Kidney tubule cell (primary cell): Measurements from ENCODE around the gene KRT3.

Source experiments
- DNase-seq: peaks from one replicate; pipeline ENCODE4 v3.0.0-alpha.2; 2018; ENCODE audit warnings: low spot score

The KRT3 gene

GRCh38 chr12:52795694-52796428 lies at the start of gene KRT3:
KRT3 (minus strand) TSS chr12:52796117; CDS start chr12:52796042, 75 bp downstream.
- no peak for DNase-seq

DNA sequence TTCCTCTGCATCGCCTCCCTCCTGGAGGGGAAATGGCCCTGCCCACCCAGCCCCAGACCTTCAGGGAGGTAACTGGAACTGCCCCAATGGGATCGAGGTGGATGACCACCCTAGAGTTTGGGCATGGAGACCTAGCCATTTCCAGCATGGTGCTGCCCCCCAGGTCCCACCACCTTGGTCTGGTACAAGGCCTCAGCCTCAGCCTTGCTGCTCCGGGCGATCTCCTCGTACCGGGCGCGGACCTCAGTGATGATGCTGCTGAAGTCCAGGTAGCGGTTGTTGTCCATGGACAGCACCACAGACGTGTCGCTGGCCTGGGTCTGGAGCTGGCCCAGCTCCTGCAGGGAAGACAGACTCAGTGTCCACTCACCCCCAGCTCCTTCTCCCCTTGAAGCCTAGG lies 48.5 kb upstream of the KRT3 start:
- no peak for DNase-seq

- DNase-seq = no peak
Observed at GRCh38 chr12:52839436-52840105, 43.7 kb upstream of the KRT3 start.

- no peak for DNase-seq
Observed at GRCh38 chr12:52838609-52839435, 42.9 kb upstream of the KRT3 start.

- DNase-seq = no peak
Observed at GRCh38 chr12:52837781-52838608, 42.1 kb upstream of the KRT3 start.

GRCh38 chr12:52837413-52837741 lies 41.5 kb upstream of the KRT3 start:
- DNase-seq = peak; percentile 70

DNA sequence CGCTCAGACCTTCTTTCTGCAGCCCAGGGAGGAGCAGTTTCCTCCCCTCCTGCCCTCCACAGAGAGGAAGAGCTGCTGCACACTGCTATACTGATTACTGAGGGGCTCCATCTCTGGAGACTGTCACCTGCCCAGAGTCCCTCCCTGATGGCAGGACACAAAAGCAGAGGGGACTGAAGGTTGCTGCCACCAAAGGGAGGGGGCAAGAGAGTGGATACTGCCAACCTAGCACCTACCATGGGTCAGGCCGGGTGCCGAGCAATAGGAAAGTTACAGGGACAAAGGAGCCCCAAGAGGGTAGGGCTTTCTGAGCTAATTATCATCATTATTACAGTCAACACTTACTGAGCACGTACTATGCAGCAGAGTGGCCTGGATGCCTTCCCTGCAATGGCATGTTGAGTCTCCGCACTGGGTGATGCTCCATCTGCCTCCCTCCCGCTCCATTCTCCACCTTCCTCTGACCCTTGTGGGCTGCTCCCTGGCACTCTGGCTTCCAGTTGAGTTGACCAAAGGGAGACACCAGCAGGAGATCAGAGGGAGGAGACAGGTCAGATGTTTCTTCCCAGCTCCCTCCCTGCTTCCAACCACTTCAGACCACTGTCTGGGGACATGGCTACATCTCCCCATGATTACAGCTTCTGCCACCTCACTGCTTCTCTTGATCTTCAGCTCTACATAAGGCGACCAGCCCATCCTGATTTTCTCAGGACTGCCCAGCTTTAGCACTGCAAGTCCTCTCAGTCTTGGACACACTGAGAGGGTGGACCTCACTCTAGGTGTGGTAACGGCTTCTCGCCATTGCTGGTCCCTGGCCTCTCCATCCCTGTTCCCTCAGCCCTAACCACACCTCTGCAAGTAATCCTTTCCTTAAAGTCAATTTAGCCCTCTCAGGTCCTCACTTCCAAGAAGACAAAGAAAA lies 40.8 kb upstream of the KRT3 start:
- no peak for DNase-seq

DNA sequence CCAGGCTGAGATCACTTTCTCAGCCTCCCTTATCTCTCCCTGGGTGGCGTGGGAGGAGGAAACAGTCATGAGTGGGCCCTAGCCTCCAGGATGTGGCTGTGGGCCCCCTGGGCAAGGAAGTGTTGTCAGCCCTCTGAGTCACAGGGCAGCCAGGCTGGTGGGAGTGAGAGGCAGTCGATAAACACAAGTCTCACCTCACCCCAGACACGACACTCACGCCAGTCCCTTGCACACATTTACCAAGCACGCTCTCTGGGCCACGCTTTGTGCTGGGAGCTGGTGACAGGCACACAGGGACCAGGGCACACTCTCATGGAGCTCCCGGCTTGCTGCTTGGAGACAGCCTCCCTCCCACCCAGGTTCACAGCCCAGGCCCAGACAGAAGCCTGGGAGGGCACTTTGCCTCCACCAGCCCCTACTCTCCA lies 40.1 kb upstream of the KRT3 start:
- DNase-seq = peak; percentile 75

DNA sequence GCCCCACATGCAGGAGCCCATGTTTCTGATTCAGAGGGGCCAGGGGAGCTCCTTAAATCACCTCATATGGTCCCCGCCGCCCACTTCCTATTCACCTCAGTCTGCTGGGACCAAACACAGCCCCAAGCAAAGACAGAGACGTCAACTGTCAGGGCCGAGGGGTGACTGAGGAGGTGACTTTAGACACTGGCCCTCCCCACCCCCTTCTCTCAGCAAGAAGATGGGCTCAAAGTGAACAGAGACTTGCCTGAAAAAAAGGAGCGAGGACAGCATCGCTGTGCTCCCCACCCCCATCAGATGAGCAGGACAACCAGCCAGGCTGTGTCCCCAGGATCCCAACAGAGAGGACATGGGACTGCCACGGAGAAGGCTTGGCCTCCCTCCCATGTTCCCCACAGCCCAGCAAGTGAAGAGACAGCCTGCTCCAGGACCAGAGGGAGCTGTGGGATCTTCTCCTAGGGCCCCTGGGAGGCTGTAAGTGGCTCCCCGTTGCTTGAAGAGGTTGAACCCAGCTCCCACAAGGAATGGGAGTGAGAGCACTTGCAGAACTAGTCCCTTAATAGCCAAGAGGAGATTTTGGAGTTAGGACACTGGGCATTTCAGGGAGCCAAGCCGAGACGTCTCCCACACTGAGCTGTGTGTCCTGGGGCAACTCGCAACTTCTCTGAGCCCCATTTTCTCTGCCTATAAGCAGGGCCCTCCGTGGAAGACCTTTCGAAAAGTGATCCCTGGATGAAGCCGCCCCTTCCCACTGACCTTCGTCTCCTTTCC lies 39.5 kb upstream of the KRT3 start:
- DNase-seq = no peak

DNA sequence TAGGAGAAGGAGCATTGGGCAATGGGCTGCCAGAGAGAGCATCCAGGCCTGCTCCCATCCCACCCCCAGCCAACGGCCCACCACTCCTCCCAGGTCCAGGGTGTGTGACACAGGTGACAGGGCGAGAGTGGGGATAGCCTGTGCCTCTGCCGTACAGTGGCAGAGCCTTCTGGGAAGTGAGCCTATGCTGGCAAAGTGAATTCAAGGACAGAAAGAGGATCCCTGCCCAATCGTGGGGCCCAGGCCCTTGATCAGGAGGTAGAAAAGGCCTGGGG lies 38.7 kb upstream of the KRT3 start:
- DNase-seq = no peak

DNA sequence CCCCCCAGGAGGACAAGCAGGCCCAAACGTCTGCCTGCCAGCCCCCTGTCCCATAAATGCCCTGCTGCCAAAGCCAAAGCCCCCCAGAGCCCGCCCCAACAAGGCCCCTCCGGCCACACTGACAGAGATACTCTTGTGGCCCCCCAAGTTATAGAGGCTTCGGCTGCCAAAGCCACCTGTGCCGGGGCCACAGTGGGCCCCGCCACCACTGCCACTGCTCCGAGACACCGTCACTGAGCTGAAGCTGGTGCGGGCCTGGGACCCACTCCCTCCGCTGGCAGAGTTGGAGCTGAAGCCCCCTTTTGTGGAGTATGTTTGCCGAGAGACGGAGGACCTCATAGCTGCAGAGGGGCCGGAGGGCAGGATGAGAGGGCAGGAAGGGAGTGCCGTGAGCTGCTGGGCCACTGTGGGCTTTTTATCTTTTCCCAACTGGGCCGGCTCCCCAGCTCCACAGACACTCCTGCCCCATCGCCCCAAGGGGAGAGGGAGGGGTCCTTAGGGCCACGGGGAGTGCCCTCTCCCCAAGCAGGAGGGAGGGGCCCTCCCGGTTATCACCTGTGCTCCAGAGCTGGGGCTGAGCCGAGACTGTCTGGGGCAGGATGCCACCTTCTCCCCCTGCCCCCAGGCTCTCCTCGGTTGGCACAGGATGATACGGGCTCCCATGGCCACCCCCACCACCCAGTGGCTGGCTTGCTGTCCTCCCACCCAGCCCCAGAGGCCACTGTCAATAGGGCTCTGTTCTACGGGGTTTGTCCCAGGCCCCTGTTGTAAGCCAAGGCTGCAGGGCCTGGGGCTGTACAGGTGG lies 38.2 kb upstream of the KRT3 start, which contains the start of gene KRT79:
TSS of gene KRT79 (minus strand) at position 390 of the 805 bp plus-strand sequence. CDS start at position 339, 51 bp downstream.
- no peak for DNase-seq

- no peak for DNase-seq
Observed at GRCh38 chr12:52832985-52833905, 37.3 kb upstream of the KRT3 start.

DNA sequence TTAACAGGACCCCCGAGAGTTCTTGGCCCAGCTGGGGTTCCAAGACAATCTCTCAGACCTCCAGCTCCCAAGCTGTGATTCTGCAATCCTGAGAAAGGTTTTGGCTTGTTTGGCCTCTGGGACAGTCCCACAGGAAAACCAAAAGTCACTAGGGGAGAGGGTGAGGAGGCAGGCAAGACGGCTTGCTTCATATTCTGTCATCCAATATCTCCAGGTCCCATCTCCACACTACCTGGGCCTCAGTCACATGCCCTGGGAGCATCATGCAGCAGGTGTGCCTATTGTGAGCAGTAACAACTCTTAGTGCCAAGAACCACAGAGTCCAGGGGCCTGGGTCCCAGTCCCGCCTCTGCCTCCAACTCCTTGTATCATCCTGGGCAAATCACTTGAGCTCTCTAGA lies 36.5 kb upstream of the KRT3 start:
- no peak for DNase-seq

DNA sequence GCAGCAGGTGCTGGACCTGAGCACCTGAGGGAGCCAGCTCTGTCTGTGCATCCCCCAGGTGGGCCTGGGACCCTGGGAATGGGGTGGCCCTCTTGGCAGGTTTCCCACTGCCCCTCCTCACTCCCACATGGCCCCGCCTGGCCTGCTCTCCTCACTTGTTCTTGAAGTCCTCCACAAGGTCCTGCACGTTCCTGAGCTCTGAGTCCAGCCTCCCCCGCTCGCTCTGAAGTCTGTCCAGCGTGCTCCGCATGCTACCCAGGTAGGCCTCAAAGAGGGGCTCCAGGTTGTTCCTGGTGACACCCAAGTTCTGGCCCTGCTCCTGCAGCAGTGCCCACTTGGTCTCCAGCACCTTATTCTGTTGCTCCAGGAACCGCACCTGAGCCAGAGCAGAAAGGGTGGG lies 35.3 kb upstream of the KRT3 start:
- no peak for DNase-seq

DNA sequence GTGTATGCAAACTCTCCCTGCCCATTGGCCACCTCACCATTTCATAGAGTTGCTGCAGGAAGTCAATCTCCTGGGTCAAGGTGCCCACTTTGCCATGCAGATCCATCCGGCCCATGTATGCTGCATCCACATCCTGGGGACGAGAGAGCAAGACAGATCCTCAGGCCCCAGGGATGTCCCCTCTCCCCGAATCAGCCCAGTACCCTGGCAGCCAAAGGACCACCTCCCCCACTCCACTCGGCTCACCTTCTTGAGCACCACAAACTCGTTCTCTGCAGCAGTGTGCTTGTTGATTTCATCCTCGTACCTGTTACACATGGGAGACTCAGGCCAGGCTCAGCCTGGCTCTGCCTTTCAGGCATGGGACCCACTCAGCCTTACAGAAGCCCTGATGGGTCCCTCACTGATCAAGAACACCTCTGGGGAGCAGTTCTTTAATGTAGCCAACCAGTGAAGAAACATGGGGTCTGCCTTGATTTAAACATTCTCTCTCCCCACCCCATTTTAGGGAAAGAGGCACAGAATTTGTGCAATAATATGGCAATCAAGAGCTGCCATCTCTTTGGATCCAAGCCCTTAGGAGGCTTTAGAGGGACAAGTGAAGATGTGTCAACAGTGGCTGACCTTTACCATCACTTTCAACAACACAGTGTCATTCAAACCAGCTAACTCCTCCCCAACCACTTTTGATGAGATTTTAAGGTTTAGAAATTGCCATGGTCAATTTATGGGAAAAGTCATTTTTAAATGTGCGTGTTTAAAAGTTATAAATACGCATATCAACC lies 34.3 kb upstream of the KRT3 start:
- DNase-seq = no peak

DNA sequence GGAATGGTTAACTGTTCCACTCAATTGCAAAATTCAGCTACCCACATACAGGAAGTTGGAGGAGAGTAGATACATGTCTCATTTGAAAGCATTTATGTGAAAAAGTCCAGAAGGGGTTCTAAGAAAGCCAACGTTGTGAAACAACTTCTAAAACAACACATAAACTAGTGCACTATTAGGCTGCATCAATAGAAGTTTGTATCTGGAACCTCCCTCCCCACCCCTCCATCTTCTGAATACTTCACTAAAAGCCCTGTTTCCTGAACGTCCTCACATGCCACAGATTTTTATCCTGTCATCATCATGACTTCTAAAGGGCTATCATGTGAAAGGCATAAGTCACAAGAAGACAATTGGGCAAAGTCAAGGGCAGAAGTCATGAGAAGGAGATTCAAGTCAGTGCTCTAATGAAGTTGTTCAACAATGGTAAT lies 32.7 kb upstream of the KRT3 start:
- no peak for DNase-seq

GRCh38 chr12:52828156-52828555 lies 32.2 kb upstream of the KRT3 start:
- DNase-seq = peak; percentile 43
